GM18517 (cell line): Measurements from ENCODE around the gene SYNE1.
"Not testable (repeated sequence)": the region's sequence is repeated elsewhere in the genome, so short reads cannot be mapped to it uniquely, and the experiment has no call there.

Experiments
- ATAC-seq: cut with Tn5 transposase; IDR thresholded peaks from one replicate; pipeline ENCODE4 v1.9.1; 2021; ENCODE audit warnings: mild to moderate bottlenecking, moderate library complexity; ENCODE audit not compliant: unreplicated experiment

Gene SYNE1

GRCh38 chr6:152085451-152085921 lies 551.7 kb downstream of the SYNE1 start:
- ATAC-seq = no peak

GRCh38 chr6:152078804-152079203 lies 558.4 kb downstream of the SYNE1 start:
- ATAC-seq = no peak

- ATAC-seq = no peak
Measured at GRCh38 chr6:152078001-152078400, 559.2 kb downstream of the SYNE1 start.

- ATAC-seq = not testable (repeated sequence)
Measured at GRCh38 chr6:152076242-152076641, 560.9 kb downstream of the SYNE1 start.

GRCh38 chr6:152071843-152072242 lies 565.3 kb downstream of the SYNE1 start:
- no peak for ATAC-seq
